GM18868 (cell line): ENCODE results near the gene DCAF11.

Source experiments
- ATAC-seq: cut with Tn5 transposase; IDR thresholded peaks from one replicate; pipeline ENCODE4 v1.9.1; 2021; ENCODE audit warnings: mild to moderate bottlenecking, moderate library complexity; ENCODE audit not compliant: unreplicated experiment

DCAF11 gene

DNA sequence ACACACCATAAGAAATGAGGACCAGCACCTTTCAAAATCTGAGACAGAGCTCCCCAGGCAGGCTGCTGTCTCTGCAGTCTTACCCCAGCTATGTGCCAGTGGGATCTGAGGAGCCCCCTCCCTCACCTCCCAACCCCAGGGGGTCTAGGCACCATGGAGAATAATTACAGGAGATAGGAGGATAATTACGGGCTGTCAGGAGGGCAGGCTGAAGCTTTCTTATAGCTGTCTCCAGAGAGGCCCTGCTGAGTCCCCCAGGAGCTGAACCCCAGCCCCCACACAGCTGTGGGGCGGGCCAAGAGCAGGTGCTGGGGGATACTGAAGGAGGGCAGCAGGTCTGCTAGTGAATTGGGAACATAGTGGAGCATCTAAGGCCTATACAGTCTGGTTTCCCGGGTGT is 36.4 kb upstream of the DCAF11 start:
- ATAC-seq, result no peak

DNA sequence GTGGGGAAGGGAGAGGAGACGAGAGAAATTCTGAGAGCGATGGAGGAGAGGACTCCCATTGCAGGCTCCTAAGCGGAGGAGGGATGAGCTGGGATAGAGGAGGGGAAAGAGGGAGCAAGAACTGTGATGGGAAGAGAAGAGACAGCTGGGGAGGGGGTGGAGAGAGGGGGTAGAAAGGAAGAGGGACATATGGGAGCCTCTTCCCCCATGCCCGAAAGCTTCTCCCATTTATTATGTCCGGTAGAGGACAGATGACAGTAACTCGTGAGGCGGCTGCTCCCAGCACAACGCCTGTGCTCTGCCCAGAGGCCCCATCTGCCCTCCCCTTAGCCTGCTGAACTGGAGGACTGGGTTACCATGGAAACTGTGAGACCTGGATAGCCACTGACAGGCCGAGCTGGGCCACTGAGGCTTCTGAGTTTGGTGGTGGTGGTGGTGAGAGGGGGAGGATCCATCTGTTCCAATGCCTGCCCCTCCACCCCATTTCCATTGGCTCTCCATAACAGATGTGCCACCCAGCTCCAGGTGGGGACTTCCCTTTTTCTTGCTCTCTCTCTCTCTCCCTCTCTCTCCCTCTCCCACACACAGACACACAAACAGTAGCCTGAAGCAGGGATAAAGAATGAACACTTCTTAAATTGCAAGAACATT is 35.0 kb upstream of the DCAF11 start:
- ATAC-seq, result no peak

DNA sequence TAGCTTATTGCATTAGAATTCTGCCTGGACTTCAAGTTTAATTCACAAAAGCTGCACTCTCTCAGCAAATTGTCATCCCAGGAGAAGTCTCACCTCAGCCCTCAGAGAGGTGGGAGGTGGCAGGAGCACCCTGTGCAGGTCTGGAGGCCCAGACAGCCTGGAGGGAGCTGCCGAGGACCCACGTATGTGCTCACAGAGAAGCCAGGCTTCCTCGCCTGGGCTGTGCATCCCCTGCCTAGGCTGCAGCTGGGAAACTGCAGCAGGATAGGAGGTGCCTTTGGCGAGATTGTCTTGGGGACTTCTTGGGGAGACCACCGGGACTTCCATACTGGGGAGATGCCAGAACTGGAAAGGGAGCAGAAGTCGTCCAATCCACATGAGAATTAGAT is 34.4 kb upstream of the DCAF11 start:
- no peak for ATAC-seq

DNA sequence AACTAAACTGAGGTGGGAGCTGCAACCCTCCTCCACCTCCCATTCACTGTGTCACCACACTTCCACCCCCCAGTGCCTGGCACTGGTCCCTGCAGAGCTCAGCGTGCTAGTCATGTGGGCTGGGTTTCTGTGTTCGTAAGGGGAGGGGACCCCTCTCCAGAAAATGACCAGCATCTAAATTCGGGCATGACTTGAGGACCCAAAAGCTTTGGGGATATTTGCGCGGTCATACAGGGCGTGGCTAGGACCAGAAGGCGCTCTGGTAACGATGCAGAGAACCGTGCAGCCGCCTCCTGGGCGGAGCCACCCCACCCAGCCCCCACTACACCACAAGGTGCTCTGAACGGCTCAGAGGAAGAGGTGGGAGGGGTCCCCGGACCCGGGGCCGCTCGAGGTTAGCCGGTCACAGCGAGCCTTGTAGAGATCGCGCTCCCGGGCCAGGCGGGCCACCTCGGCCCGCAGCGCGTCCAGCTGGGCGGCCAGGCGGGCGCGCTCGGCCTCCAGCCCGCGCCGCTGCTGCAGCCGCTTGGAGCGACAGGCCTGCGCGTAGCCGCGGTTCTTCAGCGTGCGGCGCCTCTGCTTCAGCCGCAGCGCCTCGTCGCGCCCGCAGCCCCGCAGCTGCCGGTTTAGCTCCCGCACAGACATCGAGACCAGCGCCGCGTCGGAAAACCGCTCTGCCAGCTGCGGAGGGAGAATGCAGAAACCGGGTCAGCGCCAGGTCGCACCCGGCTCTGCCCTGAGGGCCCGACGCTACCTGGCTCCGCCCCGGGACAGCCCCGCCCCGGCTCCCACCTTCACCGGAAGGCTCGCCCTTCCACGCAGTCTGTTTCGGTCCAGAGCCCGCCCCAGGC is 33.5 kb upstream of the DCAF11 start:
- ATAC-seq, result peak; percentile 94

DNA sequence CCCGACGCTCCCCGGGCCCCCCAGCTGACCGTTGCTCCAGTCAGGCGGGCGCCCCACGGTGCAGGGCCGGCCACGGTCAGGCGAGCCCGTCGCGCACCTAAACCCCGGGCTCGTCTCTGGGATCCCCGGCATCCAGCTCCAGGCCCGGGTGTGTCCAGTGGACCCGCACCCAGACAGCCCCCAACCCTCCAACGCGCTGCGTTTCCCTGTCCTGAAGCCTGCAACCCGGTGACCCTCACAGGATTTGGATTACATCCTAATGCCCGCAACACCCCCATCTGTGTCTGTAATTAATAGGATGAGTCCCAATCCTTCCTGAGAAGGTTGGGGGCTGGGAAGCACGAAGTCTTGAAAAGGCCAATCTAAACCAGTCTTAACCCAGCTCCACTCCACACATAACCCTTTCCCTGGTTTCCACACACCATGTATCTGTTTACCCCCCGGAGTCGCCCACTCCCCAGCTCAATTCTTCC is 32.8 kb upstream of the DCAF11 start:
- ATAC-seq, result no peak

DNA sequence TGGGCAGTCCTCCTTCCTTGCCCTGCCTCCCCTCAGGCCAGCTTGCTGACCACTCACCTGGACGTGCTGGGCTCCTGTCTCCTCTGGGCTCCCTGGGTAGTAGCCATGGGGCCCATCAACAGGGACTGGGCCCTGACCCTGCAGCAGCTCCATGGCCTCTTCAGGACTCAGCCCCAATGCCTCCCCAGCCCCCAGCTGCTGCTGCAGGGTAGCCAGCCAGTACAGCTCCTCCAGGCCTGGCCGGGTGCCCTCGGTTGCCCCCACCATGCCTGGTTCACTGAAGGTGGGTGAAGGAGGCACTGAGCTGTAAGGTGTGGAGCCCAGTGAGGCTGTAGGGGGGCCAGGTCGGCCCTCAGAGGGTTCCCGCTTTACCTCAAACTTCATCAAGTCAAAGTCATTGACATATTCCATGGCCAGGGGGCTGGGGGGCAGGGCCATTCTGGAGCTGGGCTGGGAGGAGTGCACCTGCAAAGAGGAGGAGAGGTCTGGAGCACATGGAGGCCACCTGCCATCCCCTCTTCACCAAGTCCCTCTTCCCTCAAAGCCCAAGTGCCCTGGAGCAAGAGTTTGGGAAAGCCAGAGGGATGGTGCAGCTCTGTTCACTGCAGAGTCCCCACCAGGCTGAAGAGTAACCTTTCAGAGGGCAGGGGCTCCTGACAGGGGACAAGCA is 32.0 kb upstream of the DCAF11 start:
- no peak for ATAC-seq

DNA sequence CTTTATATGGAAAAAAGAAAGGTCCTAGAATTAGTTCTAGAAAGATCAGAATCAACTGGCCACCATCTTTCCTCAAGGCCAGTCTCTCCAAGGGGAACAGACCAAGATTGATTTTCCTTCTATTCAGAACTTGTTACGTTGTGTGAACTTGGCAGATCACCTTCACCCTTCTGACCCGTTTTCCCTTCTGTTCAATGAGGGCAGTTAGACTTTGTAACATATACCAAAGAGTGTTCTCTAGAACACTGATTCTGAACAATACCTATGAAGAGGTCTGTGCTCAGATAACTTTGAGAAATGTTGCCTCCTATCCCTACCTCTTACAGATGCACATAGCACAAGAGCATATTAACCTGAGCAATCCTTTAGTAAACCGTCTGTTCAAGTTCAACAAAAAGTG is 31.1 kb upstream of the DCAF11 start:
- no peak for ATAC-seq

DNA sequence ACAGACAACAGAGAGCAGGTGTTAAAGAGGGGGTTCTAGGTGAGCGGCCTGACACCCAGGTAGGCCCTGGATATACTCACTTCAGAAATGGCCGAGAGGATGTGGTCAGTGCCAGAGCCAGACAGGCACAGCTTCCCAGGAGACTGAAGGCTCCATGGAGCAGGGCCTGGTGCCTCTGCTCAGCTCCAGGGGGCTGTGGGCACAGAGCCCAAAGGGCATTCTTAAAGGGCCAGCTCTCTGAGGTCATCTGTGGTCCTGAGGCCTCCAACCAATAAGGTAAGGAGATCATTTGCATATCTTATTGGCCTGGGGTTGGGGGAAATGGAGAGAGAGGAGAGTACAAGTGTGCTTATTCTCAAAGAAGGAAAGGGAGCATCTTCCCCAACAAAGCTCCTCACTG is 30.1 kb upstream of the DCAF11 start:
- no peak for ATAC-seq

DNA sequence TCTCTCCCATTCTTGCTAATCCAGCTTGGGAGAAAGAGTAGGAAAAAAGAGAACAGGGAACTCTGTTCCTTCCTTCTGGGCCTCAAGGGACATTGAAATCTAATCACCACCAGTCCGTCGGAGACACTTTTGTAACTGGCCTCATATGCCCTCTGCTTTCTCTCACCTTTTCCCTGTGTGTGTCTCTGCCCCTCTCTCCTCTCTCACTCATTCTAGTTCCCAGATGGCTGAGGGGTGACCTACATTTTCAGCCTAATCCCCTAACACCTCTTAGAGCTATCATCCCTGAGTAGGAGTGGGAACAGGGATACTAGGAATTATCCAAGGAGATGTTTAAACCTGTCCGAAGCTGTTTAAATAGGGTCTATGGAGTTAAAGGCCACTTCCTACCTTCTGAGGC is 29.4 kb upstream of the DCAF11 start:
- no peak for ATAC-seq

DNA sequence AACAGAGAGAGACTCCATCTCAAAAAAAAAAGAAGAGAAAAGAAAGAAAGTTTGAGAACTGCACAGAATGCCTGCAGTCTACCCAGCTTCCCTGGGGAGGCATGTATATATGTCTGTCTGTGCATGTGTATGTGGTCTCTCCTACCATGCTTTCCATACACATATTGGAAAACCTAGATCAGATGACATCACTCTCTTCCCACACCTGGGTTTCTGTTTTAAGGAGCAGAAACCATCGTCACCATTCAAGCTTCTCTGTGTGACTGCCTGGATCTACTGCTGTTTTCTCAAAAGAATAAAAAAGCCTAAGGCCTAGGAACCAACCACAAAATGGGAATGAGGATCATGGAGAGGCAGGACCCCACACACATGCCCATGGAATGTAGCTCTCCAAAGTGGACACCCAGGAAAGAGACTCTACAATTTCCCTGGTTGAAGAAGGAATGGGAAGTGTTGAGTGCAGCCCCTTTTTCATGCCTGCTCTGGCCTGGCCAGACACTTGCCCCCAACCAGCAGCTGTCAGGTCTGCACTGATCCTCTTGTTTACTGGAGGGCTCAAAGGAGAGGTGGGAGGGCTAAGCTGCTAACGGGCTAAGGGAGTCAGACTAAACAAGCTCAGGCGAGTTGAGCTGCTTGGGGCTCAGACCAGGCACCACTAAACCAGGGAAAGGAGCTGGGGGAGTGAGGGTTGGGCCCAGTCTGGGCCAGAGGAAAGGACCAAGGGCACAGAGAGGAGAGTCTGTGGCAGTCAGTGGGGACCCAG is 28.2 kb upstream of the DCAF11 start:
- ATAC-seq, result no peak

DNA sequence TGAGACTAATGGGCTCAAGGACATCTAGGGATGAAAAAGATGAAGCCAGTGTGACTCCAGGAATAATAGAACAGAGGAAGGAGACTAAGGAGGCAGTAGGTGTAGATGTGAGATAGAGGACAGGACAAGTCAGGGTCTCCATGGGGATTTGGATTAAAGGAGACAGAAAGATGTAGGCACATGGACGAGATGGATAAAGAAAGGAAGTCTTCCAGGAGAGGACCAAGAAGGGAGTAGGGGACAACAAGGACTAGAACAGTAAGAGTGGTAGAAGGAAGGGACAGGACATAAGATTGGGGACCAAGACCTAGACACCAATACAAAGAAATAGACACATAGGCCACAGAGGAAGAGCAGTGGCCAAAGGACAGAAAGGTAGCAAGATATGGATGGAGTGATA is 27.6 kb upstream of the DCAF11 start:
- ATAC-seq, result no peak

DNA sequence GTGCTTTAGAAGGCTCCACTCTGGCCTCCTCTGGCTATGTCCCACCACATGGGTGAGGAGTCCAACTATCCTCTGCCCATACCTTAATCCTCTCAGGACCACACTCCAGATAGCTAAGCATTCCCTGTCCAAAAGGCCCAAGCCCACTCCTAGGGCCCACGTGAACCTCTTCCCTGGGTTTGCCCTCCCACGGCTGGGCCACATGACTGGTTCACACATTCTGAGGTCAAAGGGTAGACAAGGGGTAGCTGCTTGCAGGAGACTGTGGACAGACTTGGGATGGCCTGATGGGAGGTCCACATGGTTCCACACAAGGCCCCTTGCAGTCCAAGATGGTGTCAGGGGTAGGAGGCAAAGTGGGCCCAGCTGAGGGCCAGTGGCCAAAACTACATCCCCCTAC is 26.5 kb upstream of the DCAF11 start:
- ATAC-seq, result no peak

DNA sequence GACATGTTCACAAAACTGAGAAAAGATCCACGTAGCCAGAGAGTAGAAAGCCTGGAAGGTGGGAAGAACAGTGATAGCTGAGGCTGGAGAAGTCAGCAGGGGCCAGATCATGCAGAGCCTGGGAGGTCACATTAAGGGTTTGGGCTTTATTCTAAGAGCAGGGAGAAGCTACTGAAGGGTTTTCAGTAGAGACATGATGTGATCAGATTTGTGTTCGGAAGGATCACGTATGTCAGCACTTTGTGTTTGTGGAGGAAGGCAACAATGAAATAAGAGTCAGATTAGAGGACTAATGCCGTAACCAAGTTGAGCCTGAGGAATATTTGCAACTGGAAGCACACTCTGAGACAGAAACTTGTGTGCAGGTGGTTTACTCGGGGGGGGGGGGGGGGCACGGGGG is 24.7 kb upstream of the DCAF11 start:
- ATAC-seq, result no peak

DNA sequence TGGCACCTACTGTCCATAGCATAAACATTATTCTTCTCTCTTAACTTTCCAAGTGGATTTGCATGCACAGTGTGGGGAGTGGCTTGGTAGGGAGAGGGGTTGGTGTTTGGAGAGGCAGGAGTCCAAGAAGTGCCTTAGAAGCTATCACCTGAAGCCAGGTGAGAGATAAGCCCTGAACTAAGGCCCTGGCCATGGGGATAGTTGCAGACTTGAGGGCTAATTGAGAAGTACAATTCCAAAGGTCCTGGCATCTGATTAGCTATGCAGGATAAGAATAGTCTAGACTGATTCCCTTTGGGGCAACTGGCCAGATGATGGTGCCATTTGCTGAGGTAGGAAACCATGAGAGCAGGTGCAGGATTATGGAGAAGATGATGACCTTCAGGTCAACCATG is 22.5 kb upstream of the DCAF11 start:
- no peak for ATAC-seq

DNA sequence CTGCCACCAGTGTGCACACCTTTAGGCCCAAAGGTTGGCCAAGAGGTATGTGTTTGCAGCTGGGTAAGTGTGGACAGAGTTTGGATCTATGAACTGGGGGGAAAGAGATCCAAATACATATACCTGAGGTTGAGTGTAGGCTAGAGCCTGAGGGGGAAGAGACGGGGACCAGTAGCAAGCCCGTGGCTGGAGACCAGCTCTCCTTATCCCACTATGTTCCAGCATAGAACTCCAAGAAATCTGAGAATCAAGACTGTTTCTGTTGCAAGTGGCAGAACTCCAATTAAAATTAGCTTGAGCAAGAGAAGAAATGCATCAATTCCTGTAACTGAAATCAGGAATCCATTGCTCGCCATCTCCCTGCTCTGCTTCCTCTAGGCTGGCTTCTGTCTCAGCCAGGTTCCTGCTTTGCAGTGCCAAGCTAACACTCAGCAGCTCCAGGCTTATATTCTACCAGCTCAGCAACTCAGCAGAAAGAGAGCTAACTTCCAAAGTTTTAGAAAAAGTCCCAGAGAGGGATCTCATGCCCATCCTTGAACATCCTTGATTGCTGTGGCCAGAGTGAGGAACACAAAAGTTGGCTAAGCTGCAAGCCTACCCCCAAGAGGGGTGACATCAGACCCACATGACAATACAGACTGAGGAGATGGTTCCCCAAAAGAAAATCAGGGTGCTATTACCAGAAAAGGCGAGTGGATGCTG is 21.9 kb upstream of the DCAF11 start:
- ATAC-seq, result no peak

DNA sequence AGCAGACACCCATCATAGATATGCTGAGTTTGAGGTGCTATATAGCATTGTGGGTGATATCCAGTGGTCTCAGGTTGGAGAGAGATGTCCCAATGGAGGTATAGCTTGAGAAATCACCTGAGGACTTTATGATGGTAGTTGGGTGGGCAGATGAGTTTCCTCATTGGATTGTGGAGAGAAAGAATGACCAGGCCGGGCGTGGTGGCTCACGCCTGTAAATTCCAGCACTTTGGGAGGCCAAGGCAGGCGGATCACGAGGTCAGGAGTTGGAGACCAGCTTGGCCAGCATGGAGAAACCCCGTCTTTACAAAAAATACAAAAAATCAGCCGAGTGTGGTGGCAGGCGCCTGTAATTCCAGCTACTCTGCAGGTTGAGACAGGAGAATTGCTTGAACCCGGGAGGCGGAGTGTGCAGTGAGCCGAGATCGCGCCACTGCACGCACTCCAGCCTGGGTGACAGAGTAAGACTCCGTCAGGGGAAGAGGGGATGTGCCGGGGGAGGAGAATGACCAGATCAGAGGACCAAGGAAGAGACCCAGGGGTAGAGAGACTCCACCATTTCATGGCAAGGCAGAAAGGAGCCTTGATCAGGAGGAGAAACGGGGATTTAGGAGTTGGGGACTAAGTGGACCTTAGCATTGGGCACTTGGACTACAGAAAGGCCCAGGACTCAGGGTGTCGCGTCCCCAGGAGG is 21.2 kb upstream of the DCAF11 start:
- ATAC-seq, result no peak

DNA sequence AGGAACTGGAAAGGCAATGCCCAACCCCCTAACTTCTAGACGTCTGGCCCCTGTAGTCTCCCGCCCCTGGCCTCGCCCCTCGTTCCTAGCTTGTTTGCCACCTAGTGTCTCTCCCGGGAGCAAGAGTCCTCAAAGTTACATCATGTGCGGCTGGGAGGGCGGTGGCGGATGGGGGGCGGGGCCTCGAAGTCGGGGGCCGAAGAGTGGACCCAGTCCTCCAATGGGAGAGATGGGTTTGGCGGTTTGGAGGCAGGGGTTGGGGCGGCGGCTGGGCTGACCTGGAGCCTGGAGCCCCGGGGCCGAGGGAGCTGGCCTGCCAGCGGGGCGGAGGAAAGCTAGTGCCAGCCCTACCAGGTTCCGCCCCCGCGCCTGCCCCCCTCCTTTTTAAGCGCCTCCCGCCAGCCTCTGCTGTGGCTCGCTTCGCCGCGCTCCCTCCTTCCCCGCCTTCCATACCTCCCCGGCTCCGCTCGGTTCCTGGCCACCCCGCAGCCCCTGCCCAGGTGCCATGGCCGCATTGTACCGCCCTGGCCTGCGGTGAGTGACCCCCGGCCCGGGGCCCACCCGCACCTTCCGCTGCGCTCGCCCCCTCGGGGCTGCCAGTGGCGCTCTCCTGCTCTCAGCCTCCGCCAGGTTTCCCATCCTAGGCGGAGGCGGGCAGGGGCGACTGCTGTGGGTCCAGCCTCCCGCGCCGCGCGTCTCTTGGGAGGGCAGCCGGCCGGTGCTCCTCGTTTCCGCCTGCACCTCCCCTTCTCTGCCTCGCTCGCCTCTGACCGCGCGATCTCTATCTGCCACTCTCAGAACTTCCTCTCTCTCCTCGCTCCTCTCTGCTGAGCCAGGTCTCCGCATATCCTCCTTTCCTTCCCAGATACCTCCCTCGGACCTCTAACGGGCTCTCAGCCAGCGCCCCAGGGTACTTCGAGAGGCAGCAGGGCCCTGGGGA is 20.4 kb upstream of the DCAF11 start, which contains the start of gene PCK2:
TSS of gene PCK2 (plus strand) at position 411 of the 940 bp plus-strand sequence. CDS start at position 506, 95 bp downstream.
- peak; percentile 53 for ATAC-seq

DNA sequence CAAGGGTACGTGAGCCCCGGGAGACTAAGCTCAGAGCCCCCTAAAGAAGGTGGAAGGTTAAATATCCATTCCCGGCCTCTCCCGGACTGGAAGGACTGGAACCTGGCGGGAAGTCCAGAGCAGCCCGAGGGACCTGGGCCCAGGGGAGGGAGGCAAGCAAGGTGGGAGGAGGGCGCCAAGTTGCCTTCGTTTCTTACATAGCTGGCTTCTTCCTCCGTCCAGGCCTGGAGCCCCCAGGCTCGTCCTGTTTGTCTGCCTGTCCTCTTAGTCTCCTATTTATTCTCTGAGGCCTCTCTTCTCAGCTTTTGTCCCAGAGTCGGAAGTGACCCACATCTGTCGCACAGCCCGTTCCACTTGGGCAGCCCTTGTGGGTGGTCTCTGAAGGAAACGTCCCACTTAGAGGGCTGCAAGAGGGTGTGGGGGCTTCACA is 19.7 kb upstream of the DCAF11 start:
- no peak for ATAC-seq
